HG02759 (cell line): ENCODE data around the gene KCNQ1.

Source experiments
- ATAC-seq: cut with Tn5 transposase; IDR thresholded peaks from one replicate; pipeline ENCODE4 v1.9.1; 2021; ENCODE audit warnings: mild to moderate bottlenecking, moderate library complexity; ENCODE audit not compliant: unreplicated experiment

Gene KCNQ1

GRCh38 chr11:2440646-2441045 lies 4.2 kb upstream of the KCNQ1 start:
- ATAC-seq: no peak

GRCh38 chr11:2441171-2441570 lies 3.6 kb upstream of the KCNQ1 start:
- no peak for ATAC-seq

GRCh38 chr11:2442589-2442988 lies 2.2 kb upstream of the KCNQ1 start:
- ATAC-seq: no peak

- ATAC-seq: no peak
Measured at GRCh38 chr11:2443406-2443805, 1.4 kb upstream of the KCNQ1 start.

GRCh38 chr11:2443881-2444820 lies 657 bp upstream of the KCNQ1 start, which contains the start of gene TRPM5:
TSS of gene TRPM5 (minus strand) at chr11:2444514. CDS start at chr11:2423036, 21,478 bp downstream.
- no peak for ATAC-seq

- ATAC-seq: no peak
Measured at GRCh38 chr11:2445746-2446551, 1.1 kb downstream of the KCNQ1 start.

GRCh38 chr11:2446590-2447252 lies 1.9 kb downstream of the KCNQ1 start:
- no peak for ATAC-seq

GRCh38 chr11:2447253-2447950 lies 2.6 kb downstream of the KCNQ1 start:
- ATAC-seq: no peak

- no peak for ATAC-seq
Measured at GRCh38 chr11:2447951-2448650, 3.3 kb downstream of the KCNQ1 start.

GRCh38 chr11:2448661-2449547 lies 4.1 kb downstream of the KCNQ1 start:
- no peak for ATAC-seq

- ATAC-seq: no peak
Measured at GRCh38 chr11:2449548-2450320, 4.9 kb downstream of the KCNQ1 start.

GRCh38 chr11:2450321-2451041 lies 5.7 kb downstream of the KCNQ1 start:
- no peak for ATAC-seq

- no peak for ATAC-seq
Measured at GRCh38 chr11:2451336-2451735, 6.5 kb downstream of the KCNQ1 start.

GRCh38 chr11:2451916-2452315 lies 7.1 kb downstream of the KCNQ1 start:
- no peak for ATAC-seq

- no peak for ATAC-seq
Measured at GRCh38 chr11:2452321-2453012, 7.7 kb downstream of the KCNQ1 start.

- ATAC-seq: no peak
Measured at GRCh38 chr11:2453436-2453835, 8.6 kb downstream of the KCNQ1 start.

- no peak for ATAC-seq
Measured at GRCh38 chr11:2458321-2458720, 13.5 kb downstream of the KCNQ1 start.
